ENCODE results near the gene JAKMIP1.

JAKMIP1 gene

GRCh38 chr4:6208416-6208815, 8.1 kb upstream of the JAKMIP1 start:
- POLR2A ChIA-PET (ENCODE audit: low non-redundant PET) = no interaction called here
- CTCF ChIA-PET = no interaction called here
- H3K27ac ChIP-seq = no peak overlapping the region
- no peak for DNase-seq (ENCODE audit: low spot score)
- TF ChIP-seq, protein P1, sequence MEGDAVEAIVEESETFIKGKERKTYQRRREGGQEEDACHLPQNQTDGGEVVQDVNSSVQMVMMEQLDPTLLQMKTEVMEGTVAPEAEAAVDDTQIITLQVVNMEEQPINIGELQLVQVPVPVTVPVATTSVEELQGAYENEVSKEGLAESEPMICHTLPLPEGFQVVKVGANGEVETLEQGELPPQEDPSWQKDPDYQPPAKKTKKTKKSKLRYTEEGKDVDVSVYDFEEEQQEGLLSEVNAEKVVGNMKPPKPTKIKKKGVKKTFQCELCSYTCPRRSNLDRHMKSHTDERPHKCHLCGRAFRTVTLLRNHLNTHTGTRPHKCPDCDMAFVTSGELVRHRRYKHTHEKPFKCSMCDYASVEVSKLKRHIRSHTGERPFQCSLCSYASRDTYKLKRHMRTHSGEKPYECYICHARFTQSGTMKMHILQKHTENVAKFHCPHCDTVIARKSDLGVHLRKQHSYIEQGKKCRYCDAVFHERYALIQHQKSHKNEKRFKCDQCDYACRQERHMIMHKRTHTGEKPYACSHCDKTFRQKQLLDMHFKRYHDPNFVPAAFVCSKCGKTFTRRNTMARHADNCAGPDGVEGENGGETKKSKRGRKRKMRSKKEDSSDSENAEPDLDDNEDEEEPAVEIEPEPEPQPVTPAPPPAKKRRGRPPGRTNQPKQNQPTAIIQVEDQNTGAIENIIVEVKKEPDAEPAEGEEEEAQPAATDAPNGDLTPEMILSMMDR (conservative IDR thresholded peaks at IDR 0.05; ENCODE audit: low read depth) = no peak

- no peak overlapping the region for H3K27ac ChIP-seq
- CTCF ChIA-PET = no interaction called here
These were observed 7.3 kb upstream of the JAKMIP1 start for GRCh38 chr4:6207602-6208001.

DNA sequence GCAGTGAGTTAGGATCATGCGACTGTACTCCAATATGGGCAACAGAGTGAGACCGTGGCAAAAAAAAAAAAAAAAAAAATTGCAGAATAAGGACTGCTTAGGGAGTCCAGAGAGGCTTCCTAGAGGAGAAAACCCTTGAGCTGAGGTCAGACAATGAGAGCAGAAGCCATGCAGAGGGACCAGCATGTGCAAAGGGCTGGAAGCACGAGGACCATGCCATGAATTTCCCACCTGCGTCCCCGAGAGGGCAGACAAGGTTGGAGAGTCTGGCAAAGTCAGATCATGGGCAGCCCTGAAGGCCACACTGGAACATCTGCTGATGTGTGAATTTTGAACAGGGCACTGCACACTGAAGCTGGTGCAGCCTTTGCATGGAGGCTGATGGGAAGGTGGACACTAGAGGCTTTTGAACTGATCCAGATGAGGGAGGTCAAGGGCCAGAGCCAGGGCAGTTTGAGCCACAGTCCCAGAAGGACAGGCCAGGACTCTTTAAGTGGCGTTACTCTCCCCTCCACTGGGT, 6.5 kb upstream of the JAKMIP1 start:
- ChIA-PET POLR2A (ENCODE audit: low non-redundant PET) (no interaction called here), CTCF (no interaction called here)
- DNase-seq (ENCODE audit: low spot score) = no peak
- H3K27ac ChIP-seq = no peak overlapping the region
- TF ChIP-seq, protein P1 (conservative IDR thresholded peaks at IDR 0.05; ENCODE audit: low read depth) = no peak

More at GRCh38 chr4:6207602-6208001, 7.3 kb upstream of the JAKMIP1 start:
- no peak for DNase-seq (ENCODE audit: low spot score)
- POLR2A ChIA-PET (ENCODE audit: low non-redundant PET) = no interaction called here
- TF ChIP-seq, protein P1 (conservative IDR thresholded peaks at IDR 0.05; ENCODE audit: low read depth) = no peak

DNA sequence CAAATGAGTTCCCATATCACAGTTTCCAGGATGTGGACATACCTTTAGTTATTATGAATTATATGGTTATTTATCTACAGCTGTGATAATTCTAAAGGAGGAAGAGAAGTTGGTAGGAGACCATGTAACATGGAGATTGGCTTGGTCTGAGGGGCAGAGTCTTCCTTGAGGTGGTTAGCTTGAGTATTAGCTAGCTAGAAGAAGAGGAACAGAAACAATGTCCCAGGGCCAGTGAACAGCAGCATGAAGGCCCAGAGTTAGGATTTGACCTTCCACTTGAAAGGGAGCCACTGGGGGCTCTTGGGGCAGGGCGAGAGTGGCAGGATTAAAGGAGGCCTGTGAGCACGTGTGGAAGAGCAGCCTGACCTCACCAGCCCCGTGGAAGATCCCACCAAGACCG, 5.6 kb upstream of the JAKMIP1 start:
- ChIA-PET CTCF (no interaction called here), POLR2A (ENCODE audit: low non-redundant PET) (no interaction called here)
- H3K27ac ChIP-seq = no peak overlapping the region
- TF ChIP-seq, protein P1 (conservative IDR thresholded peaks at IDR 0.05; ENCODE audit: low read depth) = no peak
- no peak for DNase-seq (ENCODE audit: low spot score)

GRCh38 chr4:6205567-6205931, 5.2 kb upstream of the JAKMIP1 start:
- H3K27ac ChIP-seq = no peak overlapping the region
- POLR2A ChIA-PET (ENCODE audit: low non-redundant PET) = no interaction called here
- DNase-seq (ENCODE audit: low spot score) = no peak
- TF ChIP-seq, protein P1 (conservative IDR thresholded peaks at IDR 0.05; ENCODE audit: low read depth) = no peak
- CTCF ChIA-PET = no interaction called here

DNA sequence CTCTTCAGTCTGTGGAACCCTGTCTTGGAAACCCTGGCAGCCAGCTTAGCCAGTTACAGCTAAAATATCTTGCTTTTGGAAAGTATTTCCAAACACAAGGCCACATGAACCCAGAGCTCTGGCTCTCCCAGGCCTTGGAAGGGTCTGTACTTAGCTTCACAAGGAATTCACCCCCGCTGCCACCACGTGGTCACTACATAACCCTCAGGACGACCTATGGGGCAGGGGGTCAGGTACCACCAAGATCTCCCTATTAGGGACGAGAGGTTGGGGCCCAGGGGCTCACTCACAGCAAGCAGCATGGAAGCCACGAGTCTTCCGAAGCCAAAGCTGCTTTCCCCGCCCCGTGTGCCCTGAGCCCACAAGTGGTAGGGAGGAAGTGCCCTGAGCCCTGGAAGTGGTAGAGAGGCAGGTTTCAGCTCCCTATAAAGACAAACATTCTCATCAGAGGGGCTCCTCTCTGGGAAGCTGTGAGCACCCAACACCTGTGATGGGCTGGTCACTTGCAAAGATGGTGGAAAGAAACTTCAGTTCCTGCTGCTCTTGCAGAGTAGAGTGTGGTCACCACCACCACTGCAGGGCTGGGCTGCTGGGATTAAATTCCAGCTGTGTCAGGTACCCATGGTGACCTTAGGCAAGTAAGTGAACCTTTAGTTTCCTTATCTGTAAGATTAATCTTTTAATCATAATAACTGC, 4.7 kb upstream of the JAKMIP1 start:
- POLR2A ChIA-PET (ENCODE audit: low non-redundant PET) = no interaction called here
- DNase-seq (ENCODE audit: low spot score) = no peak
- CTCF ChIA-PET = no interaction called here
- H3K27ac ChIP-seq = no peak overlapping the region
- TF ChIP-seq, protein P1 (conservative IDR thresholded peaks at IDR 0.05; ENCODE audit: low read depth) = no peak

Data from RWPE1 (cell line).